KOPT-K1 (cell line): ENCODE results near the gene HLA-DOA.

Experiments used
- H3K27ac ChIP-seq: fragments of 200-600 bp; sonication (generic); 2 replicates; pipeline ENCODE4 v1.5.1; 2016; ENCODE audit warnings: antibody characterized with exemption, mild to moderate bottlenecking, low read depth, low read length; ENCODE audit not compliant: poor library complexity, severe bottlenecking
- H3K36me3 ChIP-seq: fragments of 200-600 bp; sonication (generic); 2 replicates; pipeline ENCODE4 v1.5.1; 2017; ENCODE audit warnings: antibody characterized with exemption, mild to moderate bottlenecking, low read length, moderate library complexity; ENCODE audit not compliant: insufficient read depth
- H3K9me3 ChIP-seq: fragments of 200-600 bp; sonication (generic); 2 replicates; pipeline ENCODE4 v1.5.1; 2017; ENCODE audit warnings: antibody characterized with exemption, low read length, mild to moderate bottlenecking; ENCODE audit not compliant: insufficient read depth, poor library complexity, severe bottlenecking

Gene HLA-DOA

GRCh38 chr6:32967151-32968091 lies 42.0 kb downstream of the HLA-DOA start:
- Histone ChIP-seq H3K9me3 (no peaks in the 10 kb centered on the region), H3K36me3 (peaks cover 8% of the 10 kb centered on the region), H3K27ac (peak overlapping the region; percentile 99)

DNA sequence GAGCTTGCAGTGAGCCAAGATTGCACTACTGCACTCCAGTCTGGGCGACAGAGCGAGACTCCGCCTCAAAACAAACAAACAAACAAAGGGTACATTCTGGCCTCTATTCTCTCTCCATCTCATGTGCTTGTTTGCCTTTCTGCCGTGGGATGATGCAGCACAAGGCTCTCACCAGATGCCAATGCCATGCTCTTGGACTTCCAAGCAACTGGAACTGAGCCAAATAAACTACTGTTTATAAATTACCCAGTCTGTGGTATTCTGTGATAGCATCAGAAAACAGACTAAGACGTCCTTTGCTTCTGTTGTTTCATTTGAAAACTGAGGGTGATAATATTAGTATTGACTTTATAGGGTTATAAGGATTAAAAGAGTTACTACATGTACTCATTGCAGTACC lies 44.6 kb downstream of the HLA-DOA start:
- Histone ChIP-seq H3K9me3 (no peaks in the 10 kb centered on the region), H3K27ac (no peak overlapping the region), H3K36me3 (no peaks in the 10 kb centered on the region)

DNA sequence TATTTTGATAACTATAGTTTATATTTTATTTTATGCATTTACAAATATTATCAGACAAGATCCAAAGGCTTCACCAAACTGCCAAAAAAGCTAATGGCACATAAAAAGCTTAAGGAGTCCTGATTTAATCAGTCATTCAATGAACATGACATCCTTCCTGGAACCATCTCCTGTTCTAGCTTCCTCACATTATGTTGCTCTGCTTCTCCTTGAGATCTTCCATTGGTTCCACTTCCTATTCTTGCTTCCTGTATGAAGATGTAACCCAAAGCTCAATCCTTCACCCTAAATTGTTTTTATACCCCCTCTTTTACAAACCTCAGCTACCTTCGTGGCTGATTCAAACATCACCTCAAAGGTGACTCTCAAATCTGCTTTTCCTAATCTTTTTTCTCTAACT lies 45.5 kb downstream of the HLA-DOA start:
- H3K36me3 ChIP-seq = no peaks in the 10 kb centered on the region
- H3K9me3 ChIP-seq = no peaks in the 10 kb centered on the region
- no peak overlapping the region for H3K27ac ChIP-seq

- H3K27ac ChIP-seq = no peak overlapping the region
- no peaks in the 10 kb centered on the region for H3K36me3 ChIP-seq
- H3K9me3 ChIP-seq = no peaks in the 10 kb centered on the region
Measured at GRCh38 chr6:32962213-32962826, 47.1 kb downstream of the HLA-DOA start.

GRCh38 chr6:32960563-32960962 lies 48.8 kb downstream of the HLA-DOA start:
- no peak overlapping the region for H3K27ac ChIP-seq
- H3K9me3 ChIP-seq = no peaks in the 10 kb centered on the region
- no peaks in the 10 kb centered on the region for H3K36me3 ChIP-seq

DNA sequence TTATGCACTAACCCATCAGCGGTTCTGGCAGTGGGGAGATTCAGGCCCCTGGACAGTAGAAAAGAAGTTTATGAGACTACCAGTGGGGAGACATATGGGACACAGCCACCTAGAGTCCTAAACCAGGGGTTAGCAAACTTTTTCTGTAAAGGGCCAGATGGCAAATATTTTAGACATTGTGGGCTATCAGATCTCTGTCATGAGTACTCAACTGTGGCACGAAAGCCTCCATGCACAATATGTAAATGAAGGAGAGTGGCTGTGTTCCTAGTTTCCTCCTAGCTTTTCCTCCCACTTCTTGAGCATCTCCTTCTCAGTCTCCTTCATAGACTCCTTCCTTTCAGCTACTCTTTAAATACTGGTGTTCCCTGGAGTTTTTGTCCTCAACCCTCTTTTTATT lies 53.2 kb downstream of the HLA-DOA start:
- Histone ChIP-seq H3K36me3 (no peaks in the 10 kb centered on the region), H3K9me3 (no peaks in the 10 kb centered on the region), H3K27ac (no peak overlapping the region)

DNA sequence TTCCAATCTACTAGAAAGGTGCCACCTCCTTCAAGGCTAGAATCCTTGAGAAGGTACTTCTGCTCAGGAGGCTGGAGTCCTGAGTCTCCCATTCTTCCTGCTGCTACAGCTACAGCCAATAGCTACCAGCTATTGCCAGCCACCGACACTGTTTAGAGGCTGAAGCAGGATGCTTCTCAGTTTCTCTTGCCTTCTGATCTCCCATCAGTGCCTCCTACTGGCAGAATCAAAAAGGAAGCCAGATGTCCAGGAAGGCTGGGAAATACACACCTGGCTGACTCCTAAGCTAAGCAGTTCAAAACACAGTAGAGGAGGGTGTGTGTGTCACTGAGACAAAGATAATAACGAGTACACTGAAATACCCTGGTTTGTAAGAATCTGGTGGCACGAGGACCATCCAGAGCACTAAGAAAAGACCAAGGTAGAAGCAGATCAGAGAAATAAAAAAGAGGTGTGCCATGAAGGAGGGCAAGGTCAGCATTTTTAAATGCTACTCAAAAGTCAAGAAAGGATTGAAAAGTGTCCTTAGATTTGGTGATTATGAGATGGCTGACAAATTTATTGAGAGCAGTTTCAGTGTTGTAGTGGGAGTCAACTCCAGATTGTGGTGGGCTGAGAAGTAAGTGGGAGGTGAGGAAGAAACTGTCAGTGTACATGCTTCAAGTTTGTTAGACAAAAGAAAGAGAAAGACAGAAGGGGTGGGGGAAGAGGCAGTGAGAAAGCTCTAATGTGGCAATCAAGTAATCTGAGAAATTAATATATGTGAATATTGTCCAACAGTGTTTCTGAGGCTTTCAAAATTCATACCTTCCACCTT lies 54.2 kb downstream of the HLA-DOA start:
- H3K9me3 ChIP-seq = no peaks in the 10 kb centered on the region
- no peak overlapping the region for H3K27ac ChIP-seq
- H3K36me3 ChIP-seq = no peaks in the 10 kb centered on the region

GRCh38 chr6:32954267-32954666 lies 55.1 kb downstream of the HLA-DOA start:
- Histone ChIP-seq H3K9me3 (no peaks in the 10 kb centered on the region), H3K27ac (no peak overlapping the region), H3K36me3 (no peaks in the 10 kb centered on the region)
